ENCODE results near the gene FBXO45.
"Not testable (repeated sequence)": the region's sequence is repeated elsewhere in the genome, so short reads cannot be mapped to it uniquely, and the experiment has no call there.

Gene FBXO45

GRCh38 chr3:196568246-196569002, at the start of gene FBXO45, which contains the start of gene WDR53:
FBXO45 (plus strand) TSS chr3:196568660; CDS start chr3:196568985, 325 bp downstream.
WDR53 (minus strand) TSS chr3:196568554; CDS start chr3:196561475, 7,079 bp downstream.
- DNase-seq (ENCODE audit: low read depth): peak; percentile 92

GRCh38 chr3:196518966-196519717, 49.3 kb upstream of the FBXO45 start:
- peak; percentile 71 for DNase-seq (ENCODE audit: low read depth)

- no peak for DNase-seq (ENCODE audit: low read depth)
These were observed 48.8 kb upstream of the FBXO45 start for GRCh38 chr3:196519718-196520082.

GRCh38 chr3:196521291-196521690, 47.2 kb upstream of the FBXO45 start:
- DNase-seq (ENCODE audit: low read depth): not testable (repeated sequence)

GRCh38 chr3:196523841-196524240, 44.6 kb upstream of the FBXO45 start:
- no peak for DNase-seq (ENCODE audit: low read depth)

GRCh38 chr3:196524527-196524926, 43.9 kb upstream of the FBXO45 start:
- DNase-seq (ENCODE audit: low read depth): no peak

GRCh38 chr3:196525141-196525540, 43.3 kb upstream of the FBXO45 start:
- DNase-seq (ENCODE audit: low read depth): no peak

GRCh38 chr3:196528639-196529233, 39.7 kb upstream of the FBXO45 start:
- no peak for DNase-seq (ENCODE audit: low read depth)

- no peak for DNase-seq (ENCODE audit: low read depth)
These were observed 37.0 kb upstream of the FBXO45 start for GRCh38 chr3:196531418-196531817.

GRCh38 chr3:196533260-196533681, 35.2 kb upstream of the FBXO45 start:
- no peak for DNase-seq (ENCODE audit: low read depth)

- DNase-seq (ENCODE audit: low read depth): no peak
These were observed 31.0 kb upstream of the FBXO45 start for GRCh38 chr3:196537319-196537984.

GRCh38 chr3:196541684-196542445, 26.6 kb upstream of the FBXO45 start:
- DNase-seq (ENCODE audit: low read depth): no peak

GRCh38 chr3:196544491-196544992, 23.9 kb upstream of the FBXO45 start:
- no peak for DNase-seq (ENCODE audit: low read depth)

- no peak for DNase-seq (ENCODE audit: low read depth)
These were observed 21.9 kb upstream of the FBXO45 start for GRCh38 chr3:196546537-196546936.

- no peak for DNase-seq (ENCODE audit: low read depth)
These were observed 21.4 kb upstream of the FBXO45 start for GRCh38 chr3:196547067-196547466.

GRCh38 chr3:196549312-196549711, 19.1 kb upstream of the FBXO45 start:
- DNase-seq (ENCODE audit: low read depth): not testable (repeated sequence)

GRCh38 chr3:196550172-196550571, 18.3 kb upstream of the FBXO45 start:
- not testable (repeated sequence) for DNase-seq (ENCODE audit: low read depth)

- no peak for DNase-seq (ENCODE audit: low read depth)
These were observed 16.2 kb upstream of the FBXO45 start for GRCh38 chr3:196552253-196552652.

- no peak for DNase-seq (ENCODE audit: low read depth)
These were observed 14.9 kb upstream of the FBXO45 start for GRCh38 chr3:196553551-196553950.

GRCh38 chr3:196554205-196554604, 14.3 kb upstream of the FBXO45 start:
- no peak for DNase-seq (ENCODE audit: low read depth)

- DNase-seq (ENCODE audit: low read depth): no peak
These were observed 13.2 kb upstream of the FBXO45 start for GRCh38 chr3:196555295-196555694.

Data from stromal cell of bone marrow (primary cell).